Measurements from ENCODE around the gene GARIN5A.

- no peak for TF ChIP-seq CTCF (conservative IDR thresholded peaks at IDR 0.05)
- no peak for TF ChIP-seq EZH2 (IDR thresholded peaks at IDR 0.05; ENCODE audit: low read depth)
These were observed 41.0 kb upstream of the GARIN5A start for GRCh38 chr19:50517704-50518075.

All from PC-9 (cell line).